Colonic mucosa (tissue), 4 donors: ENCODE measurements around the gene UPP1. TPM values are rescaled to one million over a fixed set of nuclear protein-coding genes. Genes with fewer than 3 reads are reported as not detected.

Source experiments
- DNase-seq: peaks from one replicate; pipeline ENCODE4 v3.0.0-alpha.2; 2020
- H3K27ac ChIP-seq: fragments of 200-600 bp; one replicate; pipeline ENCODE4 v1.8.0; 2021
- H3K27me3 ChIP-seq: fragments of 200-600 bp; one replicate; pipeline ENCODE4 v1.8.0; 2021
- H3K36me3 ChIP-seq: fragments of 200-600 bp; one replicate; pipeline ENCODE4 v1.8.0; 2021
- H3K4me1 ChIP-seq: fragments of 200-600 bp; one replicate; pipeline ENCODE4 v1.8.0; 2021; ENCODE audit warnings: mild to moderate bottlenecking
- H3K4me3 ChIP-seq: fragments of 200-600 bp; one replicate; pipeline ENCODE4 v1.8.0; 2021
- H3K9ac ChIP-seq, 2 donors: one replicate each; pipeline ENCODE4 v1.7.0; 2013; ENCODE audit warnings: control low read depth in 2 of 2, low read depth in 2 of 2, low read length in 2 of 2
- H3K9me3 ChIP-seq: fragments of 200-600 bp; one replicate; pipeline ENCODE4 v1.8.0; 2021
- CTCF ChIP-seq: fragments of 200-600 bp; IDR thresholded peaks from one replicate; pipeline ENCODE4 v1.8.0; 2022; ENCODE audit warnings: antibody characterized with exemption, mild to moderate bottlenecking
- intact Hi-C: fragments of 100-400 bp; cut with DNase I; formaldehyde crosslinking; loops from one replicate; pipeline ENCODE4 v1.14.1; 2022
- total RNA-seq, 2 donors: library from RNA; stranded (reverse); fragmentation: NEBNext Ultra II Directional in 1 of 2; extraction: Animal tissue kit (Norgen Biotek cat#: 25700) in 1 of 2; gene quantifications; one replicate each; pipeline ENCODE4 v1.2.1, GENCODE V29; 2021
- donor health status: healthy.
- donor health status: DM: no; HTN: no; CAD: no.
- donor health status: DM: no; HTN: no; CAD: no.

The UPP1 gene
- total RNA-seq, 2 donors from 2014 or later, result 34.0 to 41.9 TPM

DNA sequence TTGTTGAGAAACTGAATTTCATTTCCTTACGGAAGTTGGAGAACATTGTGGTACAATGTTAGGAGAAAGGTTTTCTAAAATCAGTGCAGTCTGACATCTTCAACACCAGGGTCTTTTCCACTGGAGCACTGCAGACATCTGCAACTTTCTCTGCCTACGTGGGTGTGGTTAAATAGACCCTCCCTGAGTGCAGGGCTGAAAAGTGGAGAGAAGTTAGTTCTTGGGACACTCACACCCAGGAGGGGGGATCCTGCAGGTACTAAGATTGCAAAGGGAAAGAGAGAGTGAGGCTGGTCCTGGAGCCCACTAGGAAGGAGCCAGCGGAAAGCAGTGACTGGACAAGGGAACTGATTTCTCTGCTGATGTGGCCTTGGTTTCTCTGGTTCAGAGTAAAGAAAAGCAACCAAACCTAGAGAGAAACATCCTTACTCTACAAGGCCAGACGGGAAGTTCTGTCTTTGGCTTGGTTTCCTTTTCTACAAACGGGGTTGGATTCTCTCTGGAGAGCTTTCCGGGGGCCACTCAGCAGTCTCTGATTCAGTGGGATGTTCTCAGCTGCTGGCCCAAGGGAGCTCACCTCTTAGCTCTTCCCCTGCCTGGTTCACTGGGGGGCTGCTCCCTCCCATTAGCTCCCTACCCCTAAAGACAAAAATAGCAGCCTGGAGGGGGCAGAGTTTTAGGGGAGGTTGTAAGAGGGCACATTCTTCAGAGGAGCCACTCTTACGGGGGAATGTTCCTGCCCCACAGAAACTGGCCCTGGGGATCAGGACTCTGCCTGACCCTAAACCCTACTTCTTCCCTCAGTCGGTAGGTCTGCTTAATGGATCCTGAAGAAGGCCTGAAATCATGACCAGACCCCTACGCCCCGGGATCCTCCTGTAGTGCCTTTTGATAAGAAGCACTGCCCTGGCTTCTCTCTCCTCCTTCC lies 2.7 kb downstream of the UPP1 start:
- Histone ChIP-seq H3K36me3 (no peaks in the 10 kb centered on the region), H3K4me1 (peaks cover 4% of the 10 kb centered on the region), H3K9ac (no peak overlapping the region), H3K4me3 (no peak overlapping the region), H3K27ac (no peak overlapping the region), H3K27me3 (no peaks in the 10 kb centered on the region), H3K9me3 (no peaks in the 10 kb centered on the region)
- intact Hi-C loops, result loop anchor here (5.0 kb wide), 1 partner anchor 104 kb away; no protein-coding TSS in a partner anchor
- DNase-seq, result peak; percentile 9
- no peak for TF ChIP-seq CTCF

- H3K4me1 ChIP-seq, result peaks cover 3% of the 10 kb centered on the region
- no peaks in the 10 kb centered on the region for H3K27me3 ChIP-seq
- no peak overlapping the region for H3K27ac ChIP-seq
- no peak overlapping the region for H3K4me3 ChIP-seq
- H3K9ac ChIP-seq, result no peak overlapping the region
- intact Hi-C loops, result loop anchor here (5.0 kb wide), 1 partner anchor 108 kb away; no protein-coding TSS in a partner anchor
- DNase-seq, result no peak
- H3K9me3 ChIP-seq, result no peaks in the 10 kb centered on the region
- no peak for TF ChIP-seq CTCF
- H3K36me3 ChIP-seq, result no peaks in the 10 kb centered on the region
Observed at GRCh38 chr7:48094861-48095293, 5.8 kb downstream of the UPP1 start.

- intact Hi-C loops, result no loop called here
- no peaks in the 10 kb centered on the region for H3K9me3 ChIP-seq
- H3K4me3 ChIP-seq, result no peak overlapping the region
- H3K27ac ChIP-seq, result peak overlapping the region; percentile 25
- H3K36me3 ChIP-seq, result no peaks in the 10 kb centered on the region
- H3K4me1 ChIP-seq, result no peaks in the 10 kb centered on the region
- TF ChIP-seq CTCF, result no peak
- no peak for DNase-seq
- H3K9ac ChIP-seq, result no peak overlapping the region
- no peaks in the 10 kb centered on the region for H3K27me3 ChIP-seq
Observed at GRCh38 chr7:48096273-48096672, 7.2 kb downstream of the UPP1 start.

DNA sequence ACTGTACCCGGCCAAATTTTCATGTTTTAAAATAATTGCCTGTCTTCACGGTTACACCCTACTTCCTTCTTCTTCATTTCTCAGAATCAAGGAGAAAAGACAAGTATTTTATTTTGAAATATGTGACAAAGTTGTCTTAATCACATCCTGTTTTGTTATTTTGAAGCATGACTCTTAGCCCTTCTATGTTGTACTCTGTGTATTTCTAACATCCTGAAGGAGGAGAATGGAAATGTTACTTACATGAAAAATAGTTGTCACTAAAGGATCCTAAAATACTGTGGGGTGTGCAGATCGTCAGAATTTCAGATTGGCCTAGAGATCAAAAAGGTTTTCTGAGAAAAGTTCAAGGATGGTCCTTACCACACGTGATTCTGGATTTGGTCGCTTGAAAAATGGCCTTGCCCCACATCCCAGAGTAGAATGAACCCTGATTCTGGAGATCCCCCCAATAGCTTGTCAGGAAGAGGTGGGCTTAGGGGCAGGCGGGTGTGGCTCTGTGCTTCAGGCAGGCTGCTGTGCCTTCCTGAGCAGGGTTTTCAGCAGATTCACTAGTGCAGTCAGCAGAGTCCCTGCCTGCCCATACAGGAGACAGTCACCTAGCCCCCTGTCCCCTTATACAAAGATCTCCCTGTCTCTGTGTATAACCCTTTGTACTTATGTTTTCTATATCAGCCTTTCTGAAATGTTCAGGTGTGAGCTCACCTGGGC lies 8.6 kb downstream of the UPP1 start:
- H3K9me3 ChIP-seq, result no peaks in the 10 kb centered on the region
- H3K4me3 ChIP-seq, result no peak overlapping the region
- H3K4me1 ChIP-seq, result no peaks in the 10 kb centered on the region
- no peak for TF ChIP-seq CTCF
- H3K36me3 ChIP-seq, result no peaks in the 10 kb centered on the region
- H3K27ac ChIP-seq, result peak overlapping the region; percentile 41
- no peak for DNase-seq
- intact Hi-C loops, result no loop called here
- H3K9ac ChIP-seq, result peak overlapping the region; percentile 5 to 23
- H3K27me3 ChIP-seq, result no peaks in the 10 kb centered on the region

GRCh38 chr7:48098846-48099245 lies 9.8 kb downstream of the UPP1 start:
- Histone ChIP-seq H3K4me1 (no peaks in the 10 kb centered on the region), H3K9ac (no peak overlapping the region), H3K4me3 (no peak overlapping the region), H3K36me3 (no peaks in the 10 kb centered on the region), H3K9me3 (no peaks in the 10 kb centered on the region), H3K27ac (no peak overlapping the region), H3K27me3 (no peaks in the 10 kb centered on the region)
- DNase-seq, result no peak
- intact Hi-C loops, result no loop called here
- TF ChIP-seq CTCF, result no peak
